ENCODE results near the gene MYBBP1A.

The MYBBP1A gene

GRCh38 chr17:4527566-4528125 is 27.5 kb downstream of the MYBBP1A start:
- in situ Hi-C loops (cut with MboI; ENCODE audit: low pct_unique_long_range_greater_than_20kb, low sequenced_read_pairs, unreplicated experiment): no loop called here
- no peak for DNase-seq (ENCODE audit: low spot score)
- TF ChIP-seq CTCF (IDR thresholded peaks at IDR 0.05; ENCODE audit: extremely low read depth, insufficient read depth, missing control alignments): no peak

GRCh38 chr17:4527134-4527533 is 28.1 kb downstream of the MYBBP1A start:
- DNase-seq (ENCODE audit: low spot score): no peak
- in situ Hi-C loops (cut with MboI; ENCODE audit: low pct_unique_long_range_greater_than_20kb, low sequenced_read_pairs, unreplicated experiment): no loop called here
- no peak for TF ChIP-seq CTCF (IDR thresholded peaks at IDR 0.05; ENCODE audit: extremely low read depth, insufficient read depth, missing control alignments)

- no peak for TF ChIP-seq CTCF (IDR thresholded peaks at IDR 0.05; ENCODE audit: extremely low read depth, insufficient read depth, missing control alignments)
- DNase-seq (ENCODE audit: low spot score): no peak
- in situ Hi-C loops (cut with MboI; ENCODE audit: low pct_unique_long_range_greater_than_20kb, low sequenced_read_pairs, unreplicated experiment): no loop called here
These were observed 29.3 kb downstream of the MYBBP1A start for GRCh38 chr17:4525691-4526397.

GRCh38 chr17:4523946-4524345 is 31.2 kb downstream of the MYBBP1A start:
- no peak for TF ChIP-seq CTCF (IDR thresholded peaks at IDR 0.05; ENCODE audit: extremely low read depth, insufficient read depth, missing control alignments)
- DNase-seq (ENCODE audit: low spot score): no peak
- in situ Hi-C loops (cut with MboI; ENCODE audit: low pct_unique_long_range_greater_than_20kb, low sequenced_read_pairs, unreplicated experiment): no loop called here

GRCh38 chr17:4522661-4523060 is 32.5 kb downstream of the MYBBP1A start:
- in situ Hi-C loops (cut with MboI; ENCODE audit: low pct_unique_long_range_greater_than_20kb, low sequenced_read_pairs, unreplicated experiment): no loop called here
- no peak for TF ChIP-seq CTCF (IDR thresholded peaks at IDR 0.05; ENCODE audit: extremely low read depth, insufficient read depth, missing control alignments)
- DNase-seq (ENCODE audit: low spot score): no peak

- no peak for DNase-seq (ENCODE audit: low spot score)
- in situ Hi-C loops (cut with MboI; ENCODE audit: low pct_unique_long_range_greater_than_20kb, low sequenced_read_pairs, unreplicated experiment): no loop called here
- TF ChIP-seq CTCF (IDR thresholded peaks at IDR 0.05; ENCODE audit: extremely low read depth, insufficient read depth, missing control alignments): no peak
These were observed 34.1 kb downstream of the MYBBP1A start for GRCh38 chr17:4520894-4521600.
